C4-2B (cell line): Measurements from ENCODE around the gene KLHL8.

Experiments used
- CTCF ChIP-seq: fragments of 450-650 bp; conservative IDR thresholded peaks from 2 replicates; pipeline ENCODE4 v1.5.1; 2017; ENCODE audit warnings: mild to moderate bottlenecking
- ZFX ChIP-seq: fragments of 450-650 bp; IDR thresholded peaks from 2 replicates; pipeline ENCODE4 v1.6.1; 2017

- TF ChIP-seq CTCF: no peak
- no peak for TF ChIP-seq ZFX
Observed at GRCh38 chr4:87250294-87250693, 29.9 kb upstream of the KLHL8 start.
